Fibroblast of mammary gland (primary cell): ENCODE measurements around the gene BAD.

Source experiments
- DNase-seq: peaks from one replicate; pipeline ENCODE4 v3.0.0-alpha.2; 2010; ENCODE audit warnings: low read depth
- H3K4me3 ChIP-seq: 2 replicates; pipeline ENCODE4 v1.5.1; 2011; ENCODE audit warnings: low read depth, mild to moderate bottlenecking, low read length, moderate library complexity; ENCODE audit not compliant: control insufficient read depth
- TF ChIP-seq, protein P1 (sequence below): conservative IDR thresholded peaks from 2 replicates; pipeline ENCODE4 v1.5.1; 2011; ENCODE audit warnings: low read depth, low read length, inconsistent platforms; ENCODE audit not compliant: control insufficient read depth, insufficient read depth

Gene BAD

DNA sequence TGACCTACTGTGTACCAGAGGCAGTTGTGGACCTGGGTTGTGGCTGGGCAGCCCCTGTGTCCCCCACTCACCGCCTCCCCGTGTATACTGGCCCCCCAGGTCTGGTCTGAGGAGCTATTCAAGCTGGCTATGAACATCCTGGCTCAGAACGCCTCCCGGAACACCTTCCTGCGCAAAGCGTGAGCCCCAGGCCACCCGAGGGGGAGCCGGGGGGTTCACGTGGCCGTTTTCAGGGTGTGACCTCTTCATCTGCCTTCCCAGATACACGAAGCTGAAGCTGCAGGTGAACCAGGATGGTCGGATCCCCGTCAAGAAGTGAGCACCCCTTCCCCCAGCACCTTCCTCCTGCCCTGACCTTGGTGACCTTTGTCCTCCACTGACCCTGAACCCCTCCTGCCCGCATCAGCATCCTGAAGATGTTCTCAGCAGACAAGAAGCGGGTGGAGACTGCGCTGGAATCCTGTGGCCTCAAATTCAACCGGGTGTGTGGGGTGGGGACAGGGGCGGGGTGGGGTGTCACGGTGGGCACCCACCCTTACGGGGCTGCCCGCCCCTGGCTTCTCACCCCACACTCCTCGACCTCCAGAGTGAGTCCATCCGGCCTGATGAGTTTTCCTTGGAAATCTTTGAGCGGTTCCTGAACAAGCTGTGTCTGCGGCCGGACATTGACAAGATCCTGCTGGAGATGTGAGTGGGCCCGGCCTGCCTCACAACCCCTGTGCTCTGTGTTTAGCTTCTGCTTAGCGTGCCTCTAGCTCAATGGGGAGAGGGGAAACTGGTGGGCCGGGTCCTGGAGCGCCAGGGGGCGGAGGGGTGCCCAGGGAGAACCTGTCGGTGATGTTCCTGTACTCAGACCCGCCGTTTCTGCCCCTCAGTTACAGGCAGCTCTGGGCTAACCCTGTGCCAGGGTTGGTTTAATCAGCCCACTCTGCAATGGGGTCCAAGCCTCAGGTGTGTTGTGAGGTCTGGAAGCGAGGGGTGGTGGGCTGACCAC, 29.0 kb downstream of the BAD start:
- no peak for DNase-seq
- TF ChIP-seq, protein P1, sequence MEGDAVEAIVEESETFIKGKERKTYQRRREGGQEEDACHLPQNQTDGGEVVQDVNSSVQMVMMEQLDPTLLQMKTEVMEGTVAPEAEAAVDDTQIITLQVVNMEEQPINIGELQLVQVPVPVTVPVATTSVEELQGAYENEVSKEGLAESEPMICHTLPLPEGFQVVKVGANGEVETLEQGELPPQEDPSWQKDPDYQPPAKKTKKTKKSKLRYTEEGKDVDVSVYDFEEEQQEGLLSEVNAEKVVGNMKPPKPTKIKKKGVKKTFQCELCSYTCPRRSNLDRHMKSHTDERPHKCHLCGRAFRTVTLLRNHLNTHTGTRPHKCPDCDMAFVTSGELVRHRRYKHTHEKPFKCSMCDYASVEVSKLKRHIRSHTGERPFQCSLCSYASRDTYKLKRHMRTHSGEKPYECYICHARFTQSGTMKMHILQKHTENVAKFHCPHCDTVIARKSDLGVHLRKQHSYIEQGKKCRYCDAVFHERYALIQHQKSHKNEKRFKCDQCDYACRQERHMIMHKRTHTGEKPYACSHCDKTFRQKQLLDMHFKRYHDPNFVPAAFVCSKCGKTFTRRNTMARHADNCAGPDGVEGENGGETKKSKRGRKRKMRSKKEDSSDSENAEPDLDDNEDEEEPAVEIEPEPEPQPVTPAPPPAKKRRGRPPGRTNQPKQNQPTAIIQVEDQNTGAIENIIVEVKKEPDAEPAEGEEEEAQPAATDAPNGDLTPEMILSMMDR: no peak
- no peak overlapping the region for H3K4me3 ChIP-seq

DNA sequence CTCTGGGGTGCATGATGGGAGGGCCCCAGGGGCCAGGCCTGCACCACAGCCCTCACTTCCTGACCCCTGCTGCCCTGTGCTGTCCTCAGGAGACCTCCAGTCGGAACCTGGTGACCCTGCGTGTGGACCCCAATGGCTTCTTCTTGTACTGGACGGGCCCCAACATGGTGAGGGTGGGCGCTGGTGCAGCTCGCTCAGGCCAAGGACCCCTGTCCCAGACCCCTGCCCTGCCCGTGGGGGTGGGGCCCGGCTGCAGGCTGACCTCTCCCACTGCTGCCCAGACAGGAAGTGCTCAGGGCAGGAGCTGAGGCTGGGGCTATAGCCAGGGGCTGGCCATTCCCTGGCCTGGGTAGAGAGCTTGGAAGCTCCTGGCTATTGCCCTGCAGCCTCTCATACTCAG, 30.1 kb downstream of the BAD start:
- no peak overlapping the region for H3K4me3 ChIP-seq
- TF ChIP-seq, protein P1: no peak
- DNase-seq: no peak

DNA sequence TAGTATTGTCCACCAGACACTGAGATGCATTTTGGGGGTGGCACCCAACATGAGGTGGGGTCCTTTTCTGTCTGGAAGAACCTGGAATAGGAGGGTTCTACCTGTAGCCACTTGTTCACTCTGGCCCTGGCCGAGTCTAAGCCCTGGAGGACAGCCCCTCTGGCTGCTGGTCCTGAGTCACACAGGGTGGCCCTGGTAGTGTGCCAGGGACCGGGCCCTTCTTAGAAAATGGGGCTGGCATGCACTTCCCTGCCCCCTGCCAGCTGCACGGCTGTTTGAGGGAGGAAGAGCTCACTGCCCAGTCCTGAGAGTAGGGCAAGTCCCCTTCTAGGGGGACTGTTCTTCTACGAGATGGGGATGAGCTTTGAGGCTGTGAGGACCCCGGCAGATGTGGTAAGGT, 31.0 kb downstream of the BAD start:
- H3K4me3 ChIP-seq: no peak overlapping the region
- no peak for DNase-seq
- TF ChIP-seq, protein P1: no peak

- no peak for DNase-seq
- TF ChIP-seq, protein P1: no peak
- no peak overlapping the region for H3K4me3 ChIP-seq
These were observed 31.4 kb downstream of the BAD start for GRCh38 chr11:64253043-64253442.

DNA sequence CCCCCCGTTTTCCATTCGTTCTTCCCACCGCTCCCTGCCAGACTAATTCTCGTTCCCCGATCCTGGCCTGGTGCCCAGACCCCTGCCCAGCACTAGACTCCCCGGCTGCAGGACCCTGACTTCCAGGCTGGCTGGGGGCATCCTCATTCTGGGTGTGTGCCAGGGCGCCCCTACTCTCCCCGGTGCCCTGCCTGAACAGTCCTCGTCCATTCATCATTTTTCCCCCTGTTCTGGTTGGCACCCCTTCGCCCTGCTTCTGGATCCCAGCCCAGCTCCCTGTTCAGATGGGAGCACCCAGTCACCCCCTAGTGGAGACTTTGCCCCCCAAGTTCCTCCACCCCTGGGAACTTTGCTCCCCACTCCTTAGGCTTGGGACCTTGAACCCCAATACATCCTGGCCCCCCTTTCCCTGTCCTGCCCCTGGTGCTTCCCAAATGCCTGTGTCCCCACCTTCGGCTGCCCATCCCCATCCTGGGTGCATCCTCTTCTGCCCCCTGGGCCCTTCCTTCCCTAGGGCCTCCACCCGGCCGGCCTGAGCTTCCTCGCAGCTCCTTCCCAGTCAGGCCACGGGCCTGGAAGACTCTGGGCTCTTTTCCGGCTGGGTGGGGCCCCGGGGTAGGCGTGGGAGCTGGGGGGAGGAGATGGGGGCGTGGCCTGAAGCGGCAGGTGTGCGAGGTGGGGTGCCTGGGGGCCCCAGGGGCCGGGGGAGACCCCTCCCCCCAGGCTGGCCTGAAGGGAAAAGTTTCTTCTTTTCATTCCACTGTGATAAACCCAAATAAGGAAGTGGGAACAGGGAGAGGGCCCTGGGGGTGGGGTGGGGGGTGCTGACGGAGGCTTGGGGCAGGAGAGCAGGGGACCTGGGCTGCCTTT, 32.2 kb downstream of the BAD start:
- TF ChIP-seq, protein P1: peak; percentile 38
- DNase-seq: no peak
- H3K4me3 ChIP-seq: peak overlapping the region; percentile 83

DNA sequence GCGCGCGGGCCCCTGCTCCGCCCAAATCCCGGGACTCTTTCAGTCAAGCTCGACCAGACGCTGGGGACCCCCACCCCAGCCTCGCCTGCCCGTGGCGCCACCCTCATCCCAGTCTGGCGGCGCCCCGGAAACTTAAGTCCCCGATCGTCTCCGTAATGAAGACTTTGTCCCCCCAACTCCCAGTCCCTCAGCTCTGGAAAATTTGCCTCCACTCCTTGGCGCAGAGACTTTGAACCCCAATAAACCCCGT, 32.8 kb downstream of the BAD start:
- TF ChIP-seq, protein P1: no peak
- no peak for DNase-seq

More for the DNA sequence above, 32.8 kb downstream of the BAD start:
- peak overlapping the region; percentile 83 for H3K4me3 ChIP-seq
